Stomach (tissue), 9 donors: ENCODE results near the gene UBAC2. TPM values are rescaled to one million over a fixed set of nuclear protein-coding genes. Genes with fewer than 3 reads are reported as not detected.
"Not testable (repeated sequence)": the region's sequence is repeated elsewhere in the genome, so short reads cannot be mapped to it uniquely, and the experiment has no call there.

Experiments used
- DNase-seq, 2 donors: peaks; one replicate each; pipeline versions ENCODE4 v3.0.0 to v3.0.0-alpha.2; 2013 to 2019
- H3K27ac ChIP-seq, 5 donors: fragments of 200-600 bp in 4 of 5; sonication (generic) in 4 of 5; one replicate each; pipeline ENCODE4 v1.5.1; 2013 to 2019; ENCODE audit warnings: mild to moderate bottlenecking in 1 of 5, moderate library complexity in 1 of 5
- H3K27me3 ChIP-seq, 3 donors: fragments of 200-600 bp; sonication (generic); one replicate each; pipeline ENCODE4 v1.5.1; 2017 to 2019; ENCODE audit warnings: mixed run types in 1 of 3
- H3K36me3 ChIP-seq, 4 donors: fragments of 200-600 bp; sonication (generic); 1 replicate in 3 of 4; 2 replicates in 1 of 4; pipeline ENCODE4 v1.5.1; 2016 to 2019
- H3K4me1 ChIP-seq, 4 donors: fragments of 200-600 bp; sonication (generic); one replicate each; pipeline ENCODE4 v1.5.1; 2016 to 2019
- H3K4me3 ChIP-seq, 4 donors: fragments of 200-600 bp; sonication (generic) in 3 of 4; one replicate each; pipeline ENCODE4 v1.5.1; 2016 to 2019; ENCODE audit warnings: mild to moderate bottlenecking in 1 of 4
- H3K9me3 ChIP-seq, 4 donors: fragments of 200-600 bp; sonication (generic); one replicate each; pipeline ENCODE4 v1.5.1; 2016 to 2019
- EP300 ChIP-seq: sonication (generic); formaldehyde crosslinking; IDR thresholded peaks from one replicate; pipeline ENCODE4 v1.6.1; 2017; ENCODE audit warnings: antibody characterized with exemption
- POLR2A ChIP-seq, 4 donors: fragments of 450-650 bp; IDR thresholded peaks; one replicate each; pipeline ENCODE4 v1.6.1; 2016; ENCODE audit warnings: antibody characterized with exemption in 4 of 4, control low read depth in 2 of 4, mild to moderate bottlenecking in 1 of 4, moderate library complexity in 1 of 4
- POLR2AphosphoS5 ChIP-seq, 3 donors: sonication (generic); formaldehyde crosslinking; IDR thresholded peaks; one replicate each; pipeline ENCODE4 v1.6.1; 2016; ENCODE audit warnings: antibody characterized with exemption in 3 of 3
- WGBS, 5 donors: extraction: QIAGEN DNeasy Blood & Tissue Kit in 3 of 5; methylation state at CpG; one replicate each; pipeline versions ENCODE4 v1.1.5 to v1.1.7; 2013 to 2018; 5-methylcytosine and 5-hydroxymethylcytosine counted together
- intact Hi-C: fragments of 100-400 bp; cut with DNase I; formaldehyde crosslinking; loops from one replicate; pipeline ENCODE4 v1.15.1; 2023; ENCODE audit warnings: low total_unique reads
- polyA plus RNA-seq, 3 donors: library from polyadenylated mRNA; stranded (reverse); fragments of 200-250 nt; gene quantifications; one replicate each; pipeline ENCODE4 v1.2.3, GENCODE V29; 2013
- total RNA-seq, 5 donors: library from RNA; depleted of rRNA; stranded (reverse); fragments of >200 nt; gene quantifications; one replicate each; pipeline versions ENCODE4 v1.1.0 to v1.2.3, GENCODE V29; 2014 to 2016
- TF ChIP-seq, protein P1 (sequence below), 7 experiments: fragments of 450-650 bp in 4 of 7; fragments of 200-600 bp in 3 of 7; sonication (generic) in 3 of 7; IDR thresholded peaks; one replicate each; pipeline ENCODE4 v1.5.1; 2016 to 2019; ENCODE audit warnings: antibody characterized with exemption in 7 of 7, control low read depth in 2 of 7, mild to moderate bottlenecking in 1 of 7
- donor health status: healthy with polysubstance abuse.
- donor health status: Bipolar disorder and iron deficiency.
- donor health status: healthy.

Gene UBAC2
- total and polyA plus RNA-seq, 8 donors = 18.1 to 68.8 (median 40.1) TPM

DNA sequence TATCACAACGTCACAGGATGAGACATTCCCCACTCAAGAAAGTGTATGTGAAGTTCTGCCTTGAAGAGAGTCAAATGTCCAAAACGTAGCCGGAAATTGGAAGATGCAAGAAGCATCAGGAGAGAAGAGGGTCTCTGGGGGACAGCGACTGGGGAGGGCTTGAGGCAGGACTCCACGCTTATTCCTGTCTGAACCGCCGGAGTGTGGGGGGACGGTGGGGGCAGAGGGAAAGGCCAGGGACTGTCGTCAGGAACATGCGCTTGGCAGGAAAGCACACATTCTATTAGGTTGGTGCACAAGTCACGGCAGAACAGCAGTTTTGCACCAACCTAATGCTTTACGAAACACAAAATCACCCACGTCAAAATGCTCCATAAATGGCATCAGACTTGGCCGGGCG, 205.3 kb downstream of the UBAC2 start:
- no peak for DNase-seq
- TF ChIP-seq POLR2AphosphoS5 (IDR thresholded peaks at IDR 0.05) (no peak), EP300 (no peak), POLR2A (IDR thresholded peaks at IDR 0.05) (no peak)
- TF ChIP-seq, protein P1, sequence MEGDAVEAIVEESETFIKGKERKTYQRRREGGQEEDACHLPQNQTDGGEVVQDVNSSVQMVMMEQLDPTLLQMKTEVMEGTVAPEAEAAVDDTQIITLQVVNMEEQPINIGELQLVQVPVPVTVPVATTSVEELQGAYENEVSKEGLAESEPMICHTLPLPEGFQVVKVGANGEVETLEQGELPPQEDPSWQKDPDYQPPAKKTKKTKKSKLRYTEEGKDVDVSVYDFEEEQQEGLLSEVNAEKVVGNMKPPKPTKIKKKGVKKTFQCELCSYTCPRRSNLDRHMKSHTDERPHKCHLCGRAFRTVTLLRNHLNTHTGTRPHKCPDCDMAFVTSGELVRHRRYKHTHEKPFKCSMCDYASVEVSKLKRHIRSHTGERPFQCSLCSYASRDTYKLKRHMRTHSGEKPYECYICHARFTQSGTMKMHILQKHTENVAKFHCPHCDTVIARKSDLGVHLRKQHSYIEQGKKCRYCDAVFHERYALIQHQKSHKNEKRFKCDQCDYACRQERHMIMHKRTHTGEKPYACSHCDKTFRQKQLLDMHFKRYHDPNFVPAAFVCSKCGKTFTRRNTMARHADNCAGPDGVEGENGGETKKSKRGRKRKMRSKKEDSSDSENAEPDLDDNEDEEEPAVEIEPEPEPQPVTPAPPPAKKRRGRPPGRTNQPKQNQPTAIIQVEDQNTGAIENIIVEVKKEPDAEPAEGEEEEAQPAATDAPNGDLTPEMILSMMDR (IDR thresholded peaks at IDR 0.05) = no peak
- H3K9me3 ChIP-seq = no peaks in the 10 kb centered on the region
- H3K4me3 ChIP-seq = no peak overlapping the region
- H3K27me3 ChIP-seq = no peaks in the 10 kb centered on the region
- H3K4me1 ChIP-seq = no peaks in the 10 kb centered on the region
- H3K27ac ChIP-seq = no peak overlapping the region
- no peaks in the 10 kb centered on the region for H3K36me3 ChIP-seq
- 85 to 93% (median 87%) methylated on average over 15 of the region's 15 CpGs for WGBS, 5 donors
- intact Hi-C loops = no loop called here

DNA sequence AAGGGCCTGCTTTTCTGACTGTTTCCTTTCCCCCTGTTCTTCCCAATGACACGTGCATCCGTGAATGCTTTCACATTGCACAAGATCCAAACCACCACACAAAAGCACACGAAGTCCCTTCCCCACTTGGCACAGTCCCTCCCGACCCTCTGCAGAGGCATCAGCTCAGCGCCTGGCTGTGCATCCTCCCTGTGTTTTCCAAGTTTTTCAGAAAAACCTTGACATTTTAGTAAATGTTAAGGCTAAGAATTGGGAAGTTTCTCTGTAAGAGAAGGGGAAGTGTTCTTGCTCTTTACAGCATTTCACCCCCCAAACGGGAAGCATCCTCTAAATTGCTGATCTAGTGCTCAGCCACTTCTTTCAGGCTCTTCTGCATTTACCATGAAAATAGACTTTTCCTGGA, 206.1 kb downstream of the UBAC2 start:
- TF ChIP-seq POLR2AphosphoS5 (IDR thresholded peaks at IDR 0.05) (no peak), EP300 (no peak), POLR2A (IDR thresholded peaks at IDR 0.05) (no peak)
- TF ChIP-seq, protein P1 (IDR thresholded peaks at IDR 0.05) = no peak
- WGBS, 5 donors = 35 to 58% (median 54%) methylated on average over 6 of the region's 6 CpGs

DNA sequence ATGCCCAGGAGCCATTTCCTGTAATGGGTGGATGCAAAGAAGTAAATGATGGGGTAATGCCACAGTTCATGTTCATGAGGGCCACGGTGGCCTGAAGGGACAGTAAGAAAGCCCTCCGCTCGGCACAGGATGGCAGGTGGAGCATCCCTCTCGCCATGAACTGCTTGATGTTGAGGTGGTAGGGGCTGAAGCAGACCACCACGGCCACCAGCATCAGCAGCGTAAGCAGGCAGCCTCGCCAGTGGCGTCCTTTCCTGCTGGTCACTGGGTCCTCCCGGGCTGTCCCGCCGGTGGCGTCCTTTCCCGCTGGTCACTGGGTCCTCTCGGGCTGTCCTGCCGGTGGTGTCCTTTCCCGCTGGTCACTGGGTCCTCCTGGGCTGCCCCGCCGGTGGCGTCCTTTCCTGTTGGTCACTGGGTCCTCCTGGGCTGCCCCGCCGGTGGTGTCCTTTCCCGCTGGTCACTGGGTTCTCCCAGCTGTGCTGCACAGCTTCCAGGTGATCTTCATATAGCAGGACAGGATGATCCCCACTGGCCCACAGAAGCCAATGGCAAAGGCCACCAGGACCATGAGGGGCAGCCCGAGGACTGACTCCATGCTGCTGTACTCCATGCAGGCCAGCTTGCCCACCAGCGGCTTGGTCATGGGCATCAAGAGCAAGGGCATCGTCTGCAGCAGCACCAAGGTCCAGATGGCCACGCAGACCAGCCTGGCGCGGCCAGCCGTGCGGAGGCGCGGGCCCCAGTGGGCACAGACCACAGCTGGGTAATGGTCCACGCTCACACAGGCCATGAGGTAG, 207.4 kb downstream of the UBAC2 start:
- no peak for TF ChIP-seq POLR2AphosphoS5 (IDR thresholded peaks at IDR 0.05)
- no peak for TF ChIP-seq EP300
- TF ChIP-seq, protein P1 (IDR thresholded peaks at IDR 0.05) = no peak
- no peak for TF ChIP-seq POLR2A (IDR thresholded peaks at IDR 0.05)
- no peaks in the 10 kb centered on the region for H3K27me3 ChIP-seq
- H3K36me3 ChIP-seq = no peaks in the 10 kb centered on the region
- H3K27ac ChIP-seq = no peak overlapping the region
- 85 to 93% (median 89%) methylated on average over 20 to 32 of the region's 33 CpGs for WGBS, 5 donors
- no peaks in the 10 kb centered on the region for H3K4me1 ChIP-seq
- no peak overlapping the region for H3K4me3 ChIP-seq
- DNase-seq = no peak
- intact Hi-C loops = no loop called here
- H3K9me3 ChIP-seq = peaks cover 0 to 9% (median 1%) of the 10 kb centered on the region in 4 donors

More for the DNA sequence above, 206.1 kb downstream of the UBAC2 start:
- no peak for DNase-seq
- H3K27me3 ChIP-seq = no peaks in the 10 kb centered on the region
- H3K9me3 ChIP-seq = peaks cover 0 to 3% (median under 1%) of the 10 kb centered on the region in 4 donors
- no peaks in the 10 kb centered on the region for H3K4me1 ChIP-seq
- H3K4me3 ChIP-seq = no peak overlapping the region
- H3K36me3 ChIP-seq = no peaks in the 10 kb centered on the region
- intact Hi-C loops = no loop called here
- H3K27ac ChIP-seq = peak overlapping the region in 2 of 5 donors; percentile 16 to 17

DNA sequence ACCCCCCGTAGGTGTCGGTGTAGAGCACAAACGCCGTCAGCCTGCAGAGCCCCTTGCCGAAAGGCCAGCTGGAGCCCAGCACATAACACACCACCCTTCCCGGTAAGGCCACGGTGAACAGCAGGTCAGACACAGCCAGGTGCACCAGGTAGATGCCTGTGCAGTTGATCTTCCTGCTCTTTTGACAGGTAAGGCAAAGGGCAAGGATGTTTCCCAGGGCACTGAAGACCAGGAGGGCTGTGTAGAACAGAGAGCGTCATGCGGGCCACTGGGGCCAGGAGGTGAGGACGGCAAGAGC, 208.0 kb downstream of the UBAC2 start:
- WGBS, 5 donors = 95 to 98% (median 97%) methylated on average over 5 to 10 of the region's 10 CpGs

DNA sequence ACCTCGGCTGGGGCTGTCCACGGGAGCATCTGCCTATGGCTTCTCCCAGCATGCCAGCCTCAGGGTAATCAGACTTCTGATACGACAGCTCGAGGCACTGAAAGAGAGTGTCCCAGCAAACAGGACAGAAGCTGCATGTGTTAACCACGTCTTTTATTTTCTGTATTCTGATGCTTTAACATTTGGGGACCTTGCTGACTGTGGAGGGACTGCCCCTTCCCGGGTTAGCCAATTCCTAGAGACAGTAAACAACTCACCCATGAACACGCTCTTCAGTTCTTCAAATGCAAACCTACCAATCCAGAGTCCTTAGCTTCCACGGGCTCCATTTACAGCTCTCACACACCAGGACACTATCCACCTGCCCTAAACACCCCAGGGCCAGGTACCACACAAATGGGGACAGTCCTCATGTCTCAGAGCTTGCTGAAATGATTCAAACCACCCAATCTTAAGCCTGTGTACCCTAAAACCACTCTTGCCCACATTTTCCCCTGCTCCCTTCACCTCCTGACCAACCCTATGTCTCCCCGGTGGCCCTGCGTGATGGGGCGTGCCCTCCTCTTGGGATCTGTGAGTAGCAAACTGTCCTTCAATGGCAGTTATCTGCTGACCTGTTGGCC, 208.9 kb downstream of the UBAC2 start:
- H3K27me3 ChIP-seq, DNase-seq, intact Hi-C loops, H3K27ac ChIP-seq, H3K4me1 ChIP-seq, H3K36me3 ChIP-seq, H3K4me3 ChIP-seq, H3K9me3 ChIP-seq: not testable (repeated sequence)
- WGBS, 5 donors = 75 to 85% (median 81%) methylated on average over 10 to 11 of the region's 11 CpGs

More for the DNA sequence above, 208.0 kb downstream of the UBAC2 start:
- peaks cover 0 to 9% (median 1%) of the 10 kb centered on the region in 4 donors for H3K9me3 ChIP-seq
- H3K36me3 ChIP-seq = no peaks in the 10 kb centered on the region
- intact Hi-C loops = no loop called here
- no peak overlapping the region for H3K4me3 ChIP-seq
- H3K4me1 ChIP-seq = peaks cover 0 to under 1% (median 0%) of the 10 kb centered on the region in 4 donors
- no peaks in the 10 kb centered on the region for H3K27me3 ChIP-seq
- DNase-seq = no peak
- no peak overlapping the region for H3K27ac ChIP-seq
- TF ChIP-seq, protein P1 (IDR thresholded peaks at IDR 0.05) = no peak
- TF ChIP-seq EP300 (no peak), POLR2AphosphoS5 (IDR thresholded peaks at IDR 0.05) (no peak), POLR2A (IDR thresholded peaks at IDR 0.05) (no peak)

DNA sequence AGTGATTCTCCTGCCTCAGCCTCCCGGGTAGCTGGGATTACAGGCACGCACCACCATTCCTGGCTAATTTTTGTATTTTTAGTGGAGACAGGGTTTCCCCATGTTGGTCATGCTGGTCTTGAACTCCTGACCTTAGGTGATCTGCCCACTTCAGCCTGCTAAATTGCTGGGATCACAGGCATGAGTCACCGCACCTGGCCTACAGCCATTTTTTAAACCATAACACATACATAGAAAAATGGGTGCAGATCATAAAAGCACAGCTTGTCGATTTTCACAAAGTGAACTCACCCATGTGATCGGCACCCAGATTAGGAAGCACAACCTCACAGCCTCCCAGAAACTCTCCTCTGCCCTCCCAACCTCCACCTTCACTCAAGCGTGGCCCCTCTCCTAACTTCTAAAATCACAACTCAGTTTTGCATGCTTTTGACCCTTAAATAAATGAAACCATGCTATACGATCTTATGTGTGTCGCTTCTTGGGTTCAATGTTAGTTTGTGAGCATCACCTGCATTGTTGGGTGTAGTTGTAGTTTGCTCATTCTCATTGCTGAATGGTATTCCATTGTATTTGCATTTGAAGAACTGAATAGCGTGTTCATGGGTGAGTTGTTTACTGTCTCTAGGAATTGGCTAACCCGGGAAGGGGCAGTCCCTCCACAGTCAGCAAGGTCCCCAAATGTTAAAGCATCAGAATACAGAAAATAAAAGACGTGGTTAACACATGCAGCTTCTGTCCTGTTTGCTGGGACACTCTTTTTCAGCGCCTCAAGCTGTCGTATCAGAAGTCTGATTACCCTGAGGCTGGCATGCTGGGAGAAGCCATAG, 210.2 kb downstream of the UBAC2 start:
- WGBS, 5 donors = 80 to 88% (median 86%) methylated on average over 11 to 13 of the region's 13 CpGs
- intact Hi-C loops = not testable (repeated sequence)

More for the DNA sequence above, 210.2 kb downstream of the UBAC2 start:
- not testable (repeated sequence) for H3K4me3 ChIP-seq, H3K4me1 ChIP-seq, H3K36me3 ChIP-seq, H3K9me3 ChIP-seq, DNase-seq, H3K27ac ChIP-seq, H3K27me3 ChIP-seq
